Epithelial cell of proximal tubule (primary cell): ENCODE results near the gene PECR. TPM values are rescaled to one million over a fixed set of nuclear protein-coding genes. Genes with fewer than 3 reads are reported as not detected.

Experiments
- DNase-seq: peaks from one replicate; pipeline ENCODE4 v3.0.0-alpha.2; 2011; ENCODE audit warnings: low read depth
- H3K4me3 ChIP-seq: 2 replicates; pipeline ENCODE4 v1.5.1; 2011; ENCODE audit warnings: low read depth, mild to moderate bottlenecking, low read length
- CTCF ChIP-seq: conservative IDR thresholded peaks from 2 replicates; pipeline ENCODE4 v1.5.1; 2012; ENCODE audit warnings: low read depth, mild to moderate bottlenecking, low read length
- total RNA-seq: library from RNA; depleted of rRNA; stranded (reverse); fragments of >200 nt; gene quantifications from 2 replicates; pipeline ENCODE4 v1.2.3, GENCODE V29; 2015

PECR gene
- total RNA-seq, 1 donor from 2014 or later = 16.7 TPM

GRCh38 chr2:216047397-216047796, 34.2 kb downstream of the PECR start:
- H3K4me3 ChIP-seq = no peak overlapping the region
- TF ChIP-seq CTCF = no peak
- no peak for DNase-seq

- H3K4me3 ChIP-seq = no peak overlapping the region
- no peak for TF ChIP-seq CTCF
- no peak for DNase-seq
These were observed 36.6 kb downstream of the PECR start for GRCh38 chr2:216044883-216045486.

GRCh38 chr2:216043949-216044348, 37.7 kb downstream of the PECR start:
- no peak for DNase-seq
- TF ChIP-seq CTCF = no peak
- no peak overlapping the region for H3K4me3 ChIP-seq

- DNase-seq = no peak
- TF ChIP-seq CTCF = no peak
- no peak overlapping the region for H3K4me3 ChIP-seq
These were observed 40.2 kb downstream of the PECR start for GRCh38 chr2:216041438-216041837.

- H3K4me3 ChIP-seq = no peak overlapping the region
- DNase-seq = no peak
- TF ChIP-seq CTCF = no peak
These were observed 41.7 kb downstream of the PECR start for GRCh38 chr2:216039918-216040317.

GRCh38 chr2:216034065-216034464, 47.5 kb downstream of the PECR start:
- no peak overlapping the region for H3K4me3 ChIP-seq
- no peak for DNase-seq
- TF ChIP-seq CTCF = peak; percentile 92

GRCh38 chr2:216033403-216033802, 48.2 kb downstream of the PECR start:
- no peak overlapping the region for H3K4me3 ChIP-seq
- TF ChIP-seq CTCF = no peak
- no peak for DNase-seq
